ENCODE data around the gene HDAC9. TPM values are rescaled to one million over a fixed set of nuclear protein-coding genes. Genes with fewer than 3 reads are reported as not detected.

Gene HDAC9
- total RNA-seq, 1 experiment from 2014 or later = 79.1 TPM

DNA sequence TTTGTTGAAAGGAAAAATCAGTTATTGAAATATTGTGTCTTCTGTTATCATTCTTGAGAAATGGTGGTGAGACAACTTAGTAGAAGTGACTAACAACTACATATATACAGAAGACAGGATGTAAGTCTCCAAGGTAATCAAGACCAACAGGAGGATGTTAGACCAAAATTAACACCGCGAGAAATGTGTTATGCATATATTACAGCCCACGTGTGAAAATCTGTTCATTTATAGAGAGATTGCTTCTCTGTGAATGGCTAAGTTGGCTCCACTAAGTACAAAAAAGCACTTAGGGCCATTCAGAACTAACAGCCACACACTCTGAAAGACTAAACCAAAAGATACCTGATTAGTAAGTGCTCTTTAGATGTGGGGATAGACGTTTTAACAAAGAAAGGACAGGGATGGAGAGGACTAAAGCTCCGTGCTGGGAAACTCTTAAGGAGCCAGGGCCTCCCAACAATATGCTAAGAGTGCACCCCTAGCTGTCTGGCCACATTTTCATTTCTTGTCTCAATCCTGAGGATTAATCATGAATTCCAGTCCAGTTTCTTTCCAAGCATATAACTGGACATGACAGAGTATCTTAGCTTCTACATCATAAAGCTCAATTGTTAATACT, 26.5 kb downstream of the HDAC9 start:
- no peaks in the 10 kb centered on the region for H3K27me3 ChIP-seq (replicated peaks)
- H3K4me1 ChIP-seq (replicated peaks) = peaks cover 21% of the 10 kb centered on the region
- H3K4me3 ChIP-seq = no peak overlapping the region
- no peak for DNase-seq (ENCODE audit: low read depth in 1 of 2, low spot score in 2 of 2)
- no peak overlapping the region for H3K27ac ChIP-seq
- peaks cover 53% of the 10 kb centered on the region for H3K36me3 ChIP-seq
- no peaks in the 10 kb centered on the region for H3K9me3 ChIP-seq (replicated peaks)

- H3K4me1 ChIP-seq (replicated peaks) = peaks cover 29% of the 10 kb centered on the region
- H3K27ac ChIP-seq = no peak overlapping the region
- DNase-seq (ENCODE audit: low read depth in 1 of 2, low spot score in 2 of 2) = no peak
- H3K36me3 ChIP-seq = peaks cover 45% of the 10 kb centered on the region
- no peak overlapping the region for H3K4me3 ChIP-seq
- H3K27me3 ChIP-seq (replicated peaks) = no peaks in the 10 kb centered on the region
- no peaks in the 10 kb centered on the region for H3K9me3 ChIP-seq (replicated peaks)
Measured at GRCh38 chr7:18524248-18524647, 28.7 kb downstream of the HDAC9 start.

DNA sequence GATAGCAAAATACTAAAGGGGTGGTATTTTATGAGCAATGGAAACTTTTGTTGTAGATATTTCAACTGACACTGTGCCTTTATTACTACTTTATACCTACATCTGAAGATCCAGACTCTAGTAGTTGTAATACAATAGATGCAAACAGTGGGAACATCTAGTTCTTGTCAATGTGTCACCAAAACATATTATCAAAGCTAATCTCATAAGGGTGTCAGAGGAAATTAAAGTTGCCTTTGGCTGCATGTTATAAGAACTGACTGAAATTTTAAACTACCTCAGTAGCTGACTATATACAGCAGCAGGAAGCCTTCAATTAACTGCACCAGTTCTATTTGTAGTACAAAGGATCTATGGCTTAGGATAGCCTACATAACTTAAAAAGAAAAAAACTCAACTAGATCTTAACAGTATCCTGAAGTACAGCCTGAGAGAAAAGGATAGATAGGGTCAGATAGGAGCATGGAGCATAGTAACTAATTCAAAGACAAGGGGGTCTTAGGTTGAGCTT, 30.9 kb downstream of the HDAC9 start:
- peaks cover 18% of the 10 kb centered on the region for H3K4me1 ChIP-seq (replicated peaks)
- H3K27me3 ChIP-seq (replicated peaks) = no peaks in the 10 kb centered on the region
- no peak overlapping the region for H3K4me3 ChIP-seq
- H3K9me3 ChIP-seq (replicated peaks) = no peaks in the 10 kb centered on the region
- DNase-seq (ENCODE audit: low read depth in 1 of 2, low spot score in 2 of 2) = no peak
- H3K27ac ChIP-seq = no peak overlapping the region
- H3K36me3 ChIP-seq = peaks cover 37% of the 10 kb centered on the region

DNA sequence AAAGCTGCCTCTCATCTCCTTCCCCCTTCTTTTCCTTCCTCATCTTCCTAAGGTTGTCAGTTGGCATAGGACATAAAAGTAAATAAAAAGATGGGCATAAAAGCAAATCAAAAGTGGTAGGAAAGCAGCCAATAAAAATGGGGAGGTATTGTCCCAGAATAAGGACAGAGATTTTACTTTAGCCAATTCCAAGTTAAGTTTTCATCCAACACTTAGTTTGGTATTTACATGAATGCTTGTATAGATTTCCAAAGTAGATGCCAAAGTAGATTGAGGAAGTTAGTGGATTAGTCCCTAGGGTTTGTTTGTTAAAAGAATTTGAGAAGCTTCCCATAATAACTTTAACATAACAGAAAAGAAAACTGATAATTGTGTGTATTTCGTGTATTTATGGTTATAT, 33.7 kb downstream of the HDAC9 start:
- Histone ChIP-seq H3K36me3 (peaks cover 25% of the 10 kb centered on the region), H3K4me1 (replicated peaks) (peaks cover 10% of the 10 kb centered on the region), H3K4me3 (no peak overlapping the region), H3K27ac (no peak overlapping the region), H3K27me3 (replicated peaks) (no peaks in the 10 kb centered on the region), H3K9me3 (replicated peaks) (no peaks in the 10 kb centered on the region)
- DNase-seq (ENCODE audit: low read depth in 1 of 2, low spot score in 2 of 2) = no peak

DNA sequence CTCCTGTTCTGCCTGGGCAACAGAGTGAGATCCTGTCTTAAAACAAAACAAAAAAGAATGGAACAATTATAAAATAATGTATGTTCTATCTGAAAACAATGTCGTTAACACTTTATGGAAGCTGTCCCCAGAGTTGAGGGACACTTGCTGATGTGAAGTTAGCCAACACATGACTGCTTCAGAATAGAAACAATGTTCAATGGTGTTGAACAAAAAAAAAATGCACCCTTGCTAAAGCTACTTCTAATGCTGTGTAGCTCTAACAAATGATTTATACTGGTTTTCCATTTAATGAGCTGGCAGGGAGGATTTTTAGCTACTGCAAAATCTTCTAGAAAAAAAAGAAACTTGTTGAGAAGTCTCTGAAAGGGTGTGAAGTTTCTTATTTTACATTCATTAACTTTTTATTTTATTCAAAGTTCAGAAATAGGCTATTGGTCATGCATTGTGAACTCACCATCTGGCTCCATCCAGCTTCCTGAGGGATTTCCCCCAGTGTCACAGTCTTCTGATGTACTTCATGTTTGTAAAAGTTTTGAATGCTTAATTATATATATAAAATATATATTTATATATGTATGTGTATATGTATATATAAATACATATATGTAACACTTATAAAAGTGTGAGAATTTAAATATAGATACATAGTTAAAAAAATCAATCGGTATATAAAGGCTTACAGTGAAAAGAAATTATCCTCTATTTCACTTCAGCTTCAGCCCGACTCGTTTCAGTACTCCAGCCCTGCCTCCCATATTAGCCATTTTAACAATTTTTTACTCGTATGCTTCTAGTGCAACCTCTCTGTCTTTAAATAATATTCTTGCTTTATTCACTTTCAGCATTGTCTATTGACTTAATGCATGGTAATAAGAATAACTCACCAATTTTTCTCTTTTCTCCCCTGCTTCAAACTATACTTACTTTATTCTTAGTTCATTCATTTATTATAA, 35.0 kb downstream of the HDAC9 start:
- no peak for DNase-seq (ENCODE audit: low read depth in 1 of 2, low spot score in 2 of 2)
- H3K27ac ChIP-seq = no peak overlapping the region

GRCh38 chr7:18531539-18531938, 36.0 kb downstream of the HDAC9 start:
- H3K4me1 ChIP-seq (replicated peaks) = peaks cover 14% of the 10 kb centered on the region
- no peak for DNase-seq (ENCODE audit: low read depth in 1 of 2, low spot score in 2 of 2)

More for the DNA sequence above, 35.0 kb downstream of the HDAC9 start:
- H3K9me3 ChIP-seq (replicated peaks) = no peaks in the 10 kb centered on the region
- peaks cover 26% of the 10 kb centered on the region for H3K36me3 ChIP-seq
- no peak overlapping the region for H3K4me3 ChIP-seq
- peaks cover 10% of the 10 kb centered on the region for H3K4me1 ChIP-seq (replicated peaks)
- H3K27me3 ChIP-seq (replicated peaks) = no peaks in the 10 kb centered on the region

DNA sequence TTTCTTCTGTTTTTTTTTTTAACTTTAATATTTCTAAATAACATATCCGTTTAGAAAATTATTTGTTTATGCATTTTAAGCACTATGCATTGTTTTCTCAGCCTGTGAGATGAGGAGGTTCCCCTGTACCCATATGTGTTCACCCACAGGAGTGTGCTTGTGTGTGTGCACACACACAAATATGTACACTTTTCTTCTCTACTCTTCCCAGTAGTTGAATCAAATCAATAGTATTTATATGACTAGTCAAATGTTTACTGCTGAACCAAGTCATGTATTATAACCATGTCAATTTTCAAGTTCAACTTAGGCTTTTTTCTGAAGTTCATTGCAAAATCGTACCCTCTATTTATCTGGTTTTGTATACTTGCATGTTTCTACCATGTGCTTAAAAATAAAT, 37.3 kb downstream of the HDAC9 start:
- Histone ChIP-seq H3K27ac (no peak overlapping the region), H3K4me3 (no peak overlapping the region), H3K4me1 (replicated peaks) (peaks cover 14% of the 10 kb centered on the region), H3K27me3 (replicated peaks) (no peaks in the 10 kb centered on the region), H3K36me3 (peaks cover 11% of the 10 kb centered on the region; the same call in 1 of the 2 replicates), H3K9me3 (replicated peaks) (no peaks in the 10 kb centered on the region)
- no peak for DNase-seq (ENCODE audit: low read depth in 1 of 2, low spot score in 2 of 2)

More at GRCh38 chr7:18531539-18531938, 36.0 kb downstream of the HDAC9 start:
- no peak overlapping the region for H3K27ac ChIP-seq
- H3K4me3 ChIP-seq = no peak overlapping the region
- H3K9me3 ChIP-seq (replicated peaks) = no peaks in the 10 kb centered on the region
- H3K27me3 ChIP-seq (replicated peaks) = no peaks in the 10 kb centered on the region
- peaks cover 22% of the 10 kb centered on the region; the same call in 1 of the 2 replicates for H3K36me3 ChIP-seq

GRCh38 chr7:18534481-18534880, 38.9 kb downstream of the HDAC9 start:
- H3K4me3 ChIP-seq = no peak overlapping the region
- DNase-seq (ENCODE audit: low read depth in 1 of 2, low spot score in 2 of 2) = no peak
- peaks cover 4% of the 10 kb centered on the region; the same call in 1 of the 2 replicates for H3K4me1 ChIP-seq (replicated peaks)

GRCh38 chr7:18535810-18536415, 40.4 kb downstream of the HDAC9 start:
- no peak overlapping the region for H3K4me3 ChIP-seq
- H3K9me3 ChIP-seq (replicated peaks) = no peaks in the 10 kb centered on the region
- no peak for DNase-seq (ENCODE audit: low read depth in 1 of 2, low spot score in 2 of 2)
- 0 out of 2 replicates have a peak, but pooled peaks cover 4% of the 10 kb centered on the region for H3K4me1 ChIP-seq (replicated peaks)
- H3K27ac ChIP-seq = no peak overlapping the region
- peaks cover 19% of the 10 kb centered on the region; the same call in 1 of the 2 replicates for H3K36me3 ChIP-seq
- no peaks in the 10 kb centered on the region for H3K27me3 ChIP-seq (replicated peaks)

More at GRCh38 chr7:18534481-18534880, 38.9 kb downstream of the HDAC9 start:
- peaks cover 19% of the 10 kb centered on the region; the same call in 1 of the 2 replicates for H3K36me3 ChIP-seq
- no peaks in the 10 kb centered on the region for H3K27me3 ChIP-seq (replicated peaks)
- H3K9me3 ChIP-seq (replicated peaks) = no peaks in the 10 kb centered on the region
- H3K27ac ChIP-seq = no peak overlapping the region

- no peak for DNase-seq (ENCODE audit: low read depth in 1 of 2, low spot score in 2 of 2)
- peaks cover 19% of the 10 kb centered on the region; the same call in 1 of the 2 replicates for H3K36me3 ChIP-seq
- H3K27me3 ChIP-seq (replicated peaks) = no peaks in the 10 kb centered on the region
- no peak overlapping the region for H3K4me3 ChIP-seq
- no peaks in the 10 kb centered on the region for H3K9me3 ChIP-seq (replicated peaks)
- H3K4me1 ChIP-seq (replicated peaks) = peaks cover 9% of the 10 kb centered on the region
- no peak overlapping the region for H3K27ac ChIP-seq
Measured at GRCh38 chr7:18536486-18536885, 40.9 kb downstream of the HDAC9 start.

DNA sequence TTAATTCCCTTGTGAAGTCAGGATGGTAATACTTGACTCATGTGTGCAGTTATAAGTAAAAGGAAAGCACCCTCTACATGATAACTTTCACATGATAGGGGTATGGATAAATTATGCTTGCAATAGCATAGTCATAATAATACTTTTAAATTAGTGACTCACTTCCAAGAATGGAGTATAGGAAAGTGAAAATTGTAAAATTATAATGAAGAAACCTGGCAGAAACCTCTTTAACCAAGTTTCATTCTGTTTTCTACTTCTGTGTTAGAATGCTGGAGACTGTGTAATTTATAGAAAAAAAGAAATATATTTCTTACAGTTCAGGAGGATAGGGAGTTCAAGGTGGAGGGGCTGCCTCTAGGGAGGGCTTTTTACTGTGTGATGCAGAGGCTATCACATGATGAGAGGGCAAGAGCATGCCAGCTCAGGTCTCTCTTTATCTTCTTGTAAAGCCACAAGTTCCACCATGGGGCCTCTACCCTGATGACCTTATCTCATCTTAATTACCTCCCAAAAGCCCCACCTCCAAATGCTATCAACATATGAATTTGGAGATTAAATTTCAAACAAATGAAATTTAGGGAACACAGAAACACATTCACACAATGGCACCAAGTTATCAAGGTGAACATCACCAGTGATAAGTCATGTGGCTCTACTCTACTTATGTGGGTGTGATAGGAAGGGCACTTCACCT, 43.2 kb downstream of the HDAC9 start:
- DNase-seq (ENCODE audit: low read depth in 1 of 2, low spot score in 2 of 2) = no peak
- H3K27ac ChIP-seq = no peak overlapping the region
- H3K9me3 ChIP-seq (replicated peaks) = no peaks in the 10 kb centered on the region
- peaks cover 14% of the 10 kb centered on the region for H3K4me1 ChIP-seq (replicated peaks)
- peaks cover 30% of the 10 kb centered on the region for H3K36me3 ChIP-seq
- no peaks in the 10 kb centered on the region for H3K27me3 ChIP-seq (replicated peaks)
- H3K4me3 ChIP-seq = no peak overlapping the region

GRCh38 chr7:18540396-18540795, 44.8 kb downstream of the HDAC9 start:
- Histone ChIP-seq H3K4me3 (no peak overlapping the region), H3K4me1 (replicated peaks) (peaks cover 14% of the 10 kb centered on the region), H3K27ac (no peak overlapping the region), H3K27me3 (replicated peaks) (no peaks in the 10 kb centered on the region), H3K36me3 (peaks cover 40% of the 10 kb centered on the region), H3K9me3 (replicated peaks) (no peaks in the 10 kb centered on the region)
- DNase-seq (ENCODE audit: low read depth in 1 of 2, low spot score in 2 of 2) = no peak
